Activated naive CD4-positive, alpha-beta T cell (primary cell): ENCODE results near the gene GDPD5.
A peak's percentile ranks its signal among the peaks of the same experiment; 100 is the strongest.

Experiments used
- DNase-seq, 4 experiments: peaks; one replicate each; lab custom pipeline; 2025; lab: John Stamatoyannopoulos, UW

GDPD5 gene, protein sequence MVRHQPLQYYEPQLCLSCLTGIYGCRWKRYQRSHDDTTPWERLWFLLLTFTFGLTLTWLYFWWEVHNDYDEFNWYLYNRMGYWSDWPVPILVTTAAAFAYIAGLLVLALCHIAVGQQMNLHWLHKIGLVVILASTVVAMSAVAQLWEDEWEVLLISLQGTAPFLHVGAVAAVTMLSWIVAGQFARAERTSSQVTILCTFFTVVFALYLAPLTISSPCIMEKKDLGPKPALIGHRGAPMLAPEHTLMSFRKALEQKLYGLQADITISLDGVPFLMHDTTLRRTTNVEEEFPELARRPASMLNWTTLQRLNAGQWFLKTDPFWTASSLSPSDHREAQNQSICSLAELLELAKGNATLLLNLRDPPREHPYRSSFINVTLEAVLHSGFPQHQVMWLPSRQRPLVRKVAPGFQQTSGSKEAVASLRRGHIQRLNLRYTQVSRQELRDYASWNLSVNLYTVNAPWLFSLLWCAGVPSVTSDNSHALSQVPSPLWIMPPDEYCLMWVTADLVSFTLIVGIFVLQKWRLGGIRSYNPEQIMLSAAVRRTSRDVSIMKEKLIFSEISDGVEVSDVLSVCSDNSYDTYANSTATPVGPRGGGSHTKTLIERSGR

DNA sequence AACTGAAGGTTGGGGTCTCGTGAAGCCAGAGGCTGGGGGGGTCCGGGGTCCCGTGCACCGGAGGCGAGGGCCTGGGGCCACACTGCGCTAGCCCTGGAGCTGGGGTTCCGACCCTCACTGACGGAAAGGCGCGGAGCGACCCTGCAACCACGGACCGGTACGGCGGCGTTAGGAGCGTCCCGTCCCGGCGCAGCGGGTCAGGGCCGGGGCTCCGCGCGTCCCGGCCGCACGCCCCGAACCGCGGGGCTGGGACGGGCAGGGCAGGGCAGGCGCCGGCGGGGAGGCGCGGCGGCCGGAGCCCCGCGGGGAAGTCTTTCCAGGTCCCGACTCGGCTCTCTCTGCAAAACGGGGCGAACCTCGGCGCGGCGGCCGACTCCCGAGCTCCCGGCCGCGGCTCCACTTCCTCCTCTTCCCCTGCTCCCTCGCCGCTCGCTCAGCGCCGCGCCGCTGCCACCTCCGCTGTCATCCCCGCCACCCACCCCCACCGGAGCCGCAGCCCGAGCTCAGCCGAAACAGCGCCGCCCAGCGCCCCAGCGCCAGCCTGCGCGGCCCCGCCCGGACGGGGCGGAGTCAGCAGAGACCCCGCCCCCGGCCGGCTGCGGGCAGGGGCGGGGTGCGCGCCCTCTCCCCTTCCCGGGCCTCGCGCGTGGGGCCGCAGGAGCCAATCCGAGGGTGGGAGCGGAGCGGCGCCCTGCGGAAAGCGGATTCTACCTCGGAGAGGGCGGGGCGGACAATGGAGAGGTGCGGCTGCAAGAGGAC is at the start of gene GDPD5:
TSS of gene GDPD5 (minus strand) at position 509 of the 759 bp plus-strand sequence. CDS start 48,206 bp downstream, outside the sequence.
- DNase-seq = peak; percentile 64 to 86 (median 68)

DNA sequence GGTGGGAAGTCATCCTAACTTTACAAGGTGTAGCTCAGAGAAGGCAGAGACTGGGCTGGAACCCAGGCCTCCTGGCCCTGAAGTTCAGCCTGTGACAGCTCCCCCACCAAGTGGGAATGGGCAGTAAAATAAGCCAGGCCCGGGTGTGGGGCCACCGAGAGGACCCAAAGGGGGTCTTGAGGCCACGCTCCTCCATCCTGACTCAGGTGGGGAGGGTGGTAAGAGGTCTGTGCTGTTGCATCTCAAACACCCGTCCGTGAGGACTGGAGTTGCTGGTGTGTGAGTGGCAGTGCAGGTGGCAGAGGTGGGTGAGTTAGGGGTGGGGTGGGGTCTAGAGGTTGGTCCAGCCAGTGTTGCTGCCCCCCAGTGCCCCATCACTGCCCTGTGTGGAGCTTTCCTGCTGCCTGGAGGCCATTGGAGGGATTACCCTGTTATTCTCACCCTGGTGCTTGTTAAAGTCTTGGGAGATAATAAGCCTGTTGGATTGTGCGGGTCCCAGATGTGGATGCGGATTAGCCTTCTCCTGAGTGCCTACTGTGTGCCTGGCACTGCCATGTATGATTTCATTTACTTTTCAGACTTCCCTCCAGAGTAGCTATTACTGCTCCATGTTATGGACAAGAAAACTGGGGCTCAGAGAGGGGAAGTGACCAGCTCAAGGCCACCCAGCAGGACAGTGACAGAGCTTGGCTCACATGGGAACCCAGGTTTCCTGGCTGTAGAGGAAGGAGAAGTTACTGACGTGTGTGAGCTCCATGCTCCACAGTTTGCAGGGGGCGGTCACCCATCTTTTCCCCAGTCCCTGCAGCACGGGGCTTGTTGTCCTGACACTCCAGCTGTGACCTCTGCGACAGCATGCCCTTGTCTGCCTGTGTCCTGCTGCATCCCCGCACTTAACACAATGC is 49.2 kb upstream of the GDPD5 start:
- no peak for DNase-seq

DNA sequence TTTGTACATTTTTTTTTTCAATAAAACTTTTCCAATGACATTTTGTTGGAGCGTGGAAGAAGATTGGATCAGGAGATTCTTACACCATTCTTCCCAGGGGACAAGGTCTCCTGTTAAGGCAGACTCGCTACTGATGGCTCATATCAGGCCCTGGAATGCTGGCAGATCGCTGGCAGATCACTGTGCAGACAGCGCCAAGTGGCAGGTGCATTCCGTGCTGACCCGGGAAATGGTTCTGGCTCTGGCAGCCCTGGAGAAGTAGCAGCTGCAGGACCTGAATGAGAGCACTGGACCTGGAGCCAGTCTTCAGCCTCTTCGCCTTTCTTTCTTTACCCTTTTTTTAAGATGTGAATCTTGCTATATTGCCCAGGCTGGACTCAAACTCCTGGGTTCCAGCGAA is 47.0 kb upstream of the GDPD5 start:
- DNase-seq = no peak

DNA sequence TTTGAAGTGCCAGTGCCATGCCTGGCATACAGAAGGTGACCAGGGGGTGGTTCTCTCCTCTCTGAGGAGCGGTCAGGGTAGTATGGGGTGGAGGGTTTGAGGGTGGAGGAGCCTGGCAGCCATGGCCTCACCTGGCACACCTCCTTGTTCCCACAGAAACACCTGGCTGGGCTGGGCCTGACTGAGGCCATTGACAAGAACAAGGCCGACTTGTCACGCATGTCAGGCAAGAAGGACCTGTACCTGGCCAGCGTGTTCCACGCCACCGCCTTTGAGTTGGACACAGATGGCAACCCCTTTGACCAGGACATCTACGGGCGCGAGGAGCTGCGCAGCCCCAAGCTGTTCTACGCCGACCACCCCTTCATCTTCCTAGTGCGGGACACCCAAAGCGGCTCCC is 45.9 kb upstream of the GDPD5 start:
- DNase-seq = no peak

DNA sequence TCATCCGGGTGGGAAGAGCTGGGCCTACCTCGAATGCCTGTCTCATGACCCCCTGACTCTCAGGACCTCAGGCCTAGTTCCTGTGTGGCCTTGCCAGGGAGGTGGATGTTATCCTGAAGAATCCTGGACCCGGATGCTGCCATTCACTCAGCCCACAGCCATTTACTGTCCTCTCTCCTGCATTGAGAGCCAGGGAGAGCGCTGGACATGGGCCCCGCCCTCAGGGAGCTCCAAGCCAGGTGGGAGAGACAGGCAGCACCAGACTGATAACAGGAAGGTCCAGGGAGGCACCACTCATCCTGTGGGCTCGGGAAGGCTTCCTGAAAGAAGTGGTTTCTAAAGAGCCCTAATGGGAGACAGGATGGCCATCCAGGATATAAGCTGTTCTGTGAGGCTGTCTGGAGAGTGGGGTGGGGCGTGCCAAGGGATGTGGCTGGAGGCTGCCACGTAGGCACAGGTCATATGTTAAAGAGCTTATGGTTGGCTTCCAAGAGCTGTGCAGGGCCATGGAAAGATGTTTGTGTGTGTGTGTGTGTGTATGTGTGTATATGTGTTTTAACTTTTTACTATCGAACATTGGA is 44.9 kb upstream of the GDPD5 start:
- DNase-seq = no peak

DNA sequence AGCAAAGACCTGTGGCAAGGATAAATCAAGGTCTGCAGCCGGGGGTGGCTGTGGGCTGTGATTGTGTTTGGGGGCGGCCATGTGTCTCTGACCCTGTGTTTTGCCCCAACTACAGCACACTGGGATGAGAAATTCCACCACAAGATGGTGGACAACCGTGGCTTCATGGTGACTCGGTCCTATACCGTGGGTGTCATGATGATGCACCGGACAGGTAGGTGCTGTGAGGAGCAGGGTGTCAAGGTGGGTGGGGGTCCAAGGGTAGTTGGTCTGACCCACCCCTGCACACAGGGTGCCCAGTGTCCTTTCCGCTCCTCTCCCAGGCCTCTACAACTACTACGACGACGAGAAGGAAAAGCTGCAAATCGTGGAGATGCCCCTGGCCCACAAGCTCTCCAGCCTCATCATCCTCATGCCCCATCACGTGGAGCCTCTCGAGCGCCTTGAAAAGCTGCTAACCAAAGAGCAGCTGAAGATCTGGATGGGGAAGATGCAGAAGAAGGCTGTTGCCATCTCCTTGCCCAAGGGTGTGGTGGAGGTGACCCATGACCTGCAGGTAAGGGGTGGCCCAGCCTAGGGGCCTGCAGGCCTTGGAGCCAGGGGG is 43.0 kb upstream of the GDPD5 start:
- DNase-seq = no peak

DNA sequence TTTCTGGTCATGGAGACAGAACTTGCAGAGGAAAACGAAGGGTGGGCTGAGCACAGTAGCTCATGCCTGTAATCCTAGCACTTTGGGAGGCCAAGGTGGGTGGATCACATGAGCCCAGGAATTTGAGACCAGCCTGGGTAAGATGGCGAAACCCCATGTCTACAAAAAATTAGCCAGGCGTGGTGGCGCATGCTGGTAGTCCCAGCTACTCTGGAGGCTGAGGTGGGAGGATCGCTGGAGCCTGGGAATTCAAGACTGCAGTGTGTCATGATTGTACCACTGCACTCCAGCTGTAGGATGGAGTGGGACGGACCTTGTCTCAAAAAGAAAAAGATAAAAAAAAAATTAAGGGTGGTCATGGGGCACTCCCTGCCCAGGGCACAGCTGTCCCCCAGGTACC is 42.2 kb upstream of the GDPD5 start:
- no peak for DNase-seq

DNA sequence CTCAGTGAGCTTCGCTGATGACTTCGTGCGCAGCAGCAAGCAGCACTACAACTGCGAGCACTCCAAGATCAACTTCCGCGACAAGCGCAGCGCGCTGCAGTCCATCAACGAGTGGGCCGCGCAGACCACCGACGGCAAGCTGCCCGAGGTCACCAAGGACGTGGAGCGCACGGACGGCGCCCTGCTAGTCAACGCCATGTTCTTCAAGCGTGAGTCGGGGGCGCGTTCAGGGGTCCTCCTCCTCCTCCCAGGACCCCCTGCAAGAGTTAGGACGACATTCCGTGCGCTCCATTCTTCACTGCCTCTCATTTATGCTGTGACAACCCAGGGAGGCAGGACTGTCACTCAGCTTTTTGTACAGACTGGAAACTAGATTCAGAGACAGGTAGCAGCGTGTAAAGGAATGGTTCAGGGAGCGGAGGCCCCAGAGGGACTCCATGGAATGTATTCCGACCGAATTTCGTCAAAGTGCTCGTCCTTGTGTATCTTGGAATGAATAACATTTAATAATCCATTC is 41.1 kb upstream of the GDPD5 start:
- DNase-seq = no peak

DNA sequence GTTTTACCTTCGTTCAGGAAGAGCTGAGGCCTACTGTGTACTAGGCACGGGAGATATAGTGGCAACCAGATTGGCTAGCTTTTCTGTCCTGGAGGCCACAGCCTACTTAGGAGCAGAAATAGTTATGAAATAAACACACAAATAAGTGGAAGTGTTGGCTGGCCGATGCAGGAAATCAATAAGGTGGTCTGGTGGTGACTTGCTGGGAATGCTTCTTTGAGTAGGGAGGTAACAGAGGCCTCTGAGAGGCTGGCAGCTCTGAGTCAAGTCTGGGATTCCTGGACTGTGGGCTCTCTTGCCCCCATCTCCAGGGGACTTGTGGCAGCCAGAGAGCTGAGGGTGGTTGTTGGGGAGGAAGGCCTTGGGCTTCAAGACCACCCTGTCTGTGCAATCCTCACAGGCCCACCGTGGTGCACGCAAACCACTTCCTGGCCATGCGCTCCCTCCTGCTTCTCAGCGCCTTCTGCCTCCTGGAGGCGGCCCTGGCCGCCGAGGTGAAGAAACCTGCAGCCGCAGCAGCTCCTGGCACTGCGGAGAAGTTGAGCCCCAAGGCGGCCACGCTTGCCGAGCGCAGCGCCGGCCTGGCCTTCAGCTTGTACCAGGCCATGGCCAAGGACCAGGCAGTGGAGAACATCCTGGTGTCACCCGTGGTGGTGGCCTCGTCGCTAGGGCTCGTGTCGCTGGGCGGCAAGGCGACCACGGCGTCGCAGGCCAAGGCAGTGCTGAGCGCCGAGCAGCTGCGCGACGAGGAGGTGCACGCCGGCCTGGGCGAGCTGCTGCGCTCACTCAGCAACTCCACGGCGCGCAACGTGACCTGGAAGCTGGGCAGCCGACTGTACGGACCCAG is 40.4 kb upstream of the GDPD5 start:
- no peak for DNase-seq

DNA sequence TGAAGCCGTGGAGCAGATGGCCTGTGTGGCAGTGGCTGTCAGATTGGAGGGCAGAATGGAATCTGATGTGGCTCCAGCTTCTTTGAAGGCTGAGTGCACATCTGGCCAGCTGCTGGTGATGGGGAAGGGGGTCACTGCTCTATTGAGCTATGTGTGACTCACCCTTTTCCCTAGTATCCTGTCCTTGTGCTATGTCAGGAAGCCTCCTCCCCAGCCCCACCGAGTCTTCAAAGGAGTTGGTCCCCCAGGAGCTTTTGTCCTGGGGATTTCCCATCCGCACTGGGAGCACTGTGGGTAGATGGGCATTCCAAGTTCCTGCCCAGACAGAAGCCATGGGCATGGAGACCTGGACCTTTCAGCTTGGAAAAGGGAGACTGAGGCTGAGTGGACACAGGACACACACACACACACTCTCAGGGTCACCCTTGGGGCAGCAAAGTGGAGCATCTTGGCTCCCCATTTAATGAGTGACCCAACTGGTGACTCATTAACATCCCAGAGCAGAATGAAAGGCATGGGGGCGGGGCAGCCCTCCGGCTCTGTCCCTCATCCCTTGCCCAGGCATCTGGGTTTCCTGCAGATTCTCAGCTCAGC is 39.6 kb upstream of the GDPD5 start:
- no peak for DNase-seq

DNA sequence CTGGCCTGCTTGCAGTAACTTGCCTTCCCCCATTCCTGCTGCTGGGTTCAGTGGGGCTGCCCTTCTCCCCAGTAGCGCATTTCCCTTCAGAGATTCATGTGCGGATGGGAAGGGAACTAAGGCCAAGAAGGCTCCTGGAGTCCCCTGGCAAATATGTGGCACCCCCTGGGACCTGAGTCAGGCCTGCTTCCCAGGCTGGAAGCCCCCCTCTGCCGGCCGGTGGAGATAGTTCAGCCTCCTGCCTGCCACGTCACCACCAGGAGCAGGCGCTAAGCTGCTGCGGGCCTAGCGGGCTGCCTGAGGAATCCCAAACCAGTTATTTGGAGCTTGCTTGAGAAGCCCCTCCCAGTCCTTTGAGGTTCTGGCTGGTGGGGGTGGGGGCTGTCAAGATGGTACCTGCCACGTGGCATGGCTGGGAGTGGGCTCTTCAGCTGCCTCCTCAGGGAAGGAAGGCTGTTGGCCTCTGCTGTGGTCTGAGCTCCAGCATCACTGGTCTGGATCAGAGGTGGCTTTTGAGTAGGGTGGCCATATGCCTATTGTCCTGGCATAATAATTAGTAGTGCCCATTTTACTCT is 38.3 kb upstream of the GDPD5 start:
- no peak for DNase-seq

DNA sequence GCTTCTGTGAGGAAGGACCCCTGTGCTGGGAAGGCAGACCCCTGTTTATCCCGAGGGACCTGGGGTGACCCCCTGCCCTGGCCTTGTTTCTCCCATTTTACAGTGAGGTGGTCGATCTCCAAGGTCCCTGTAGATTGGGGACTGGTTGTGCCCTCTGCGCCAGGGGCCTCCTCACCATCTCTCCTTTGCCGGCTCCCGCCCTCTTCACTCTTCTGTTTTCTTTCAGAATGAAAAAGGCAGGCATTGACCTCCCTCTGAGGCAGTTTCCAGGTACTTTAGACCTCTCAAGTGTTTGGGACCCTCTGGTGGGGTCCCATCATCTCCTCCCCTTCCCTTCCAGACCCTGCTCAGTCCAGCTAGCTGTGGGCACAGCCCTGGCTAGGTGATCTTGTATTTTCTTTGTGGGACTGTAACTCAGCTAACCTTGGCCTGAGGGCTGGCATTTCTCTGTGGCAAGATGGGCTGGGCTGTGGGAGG is 37.8 kb upstream of the GDPD5 start:
- no peak for DNase-seq

DNA sequence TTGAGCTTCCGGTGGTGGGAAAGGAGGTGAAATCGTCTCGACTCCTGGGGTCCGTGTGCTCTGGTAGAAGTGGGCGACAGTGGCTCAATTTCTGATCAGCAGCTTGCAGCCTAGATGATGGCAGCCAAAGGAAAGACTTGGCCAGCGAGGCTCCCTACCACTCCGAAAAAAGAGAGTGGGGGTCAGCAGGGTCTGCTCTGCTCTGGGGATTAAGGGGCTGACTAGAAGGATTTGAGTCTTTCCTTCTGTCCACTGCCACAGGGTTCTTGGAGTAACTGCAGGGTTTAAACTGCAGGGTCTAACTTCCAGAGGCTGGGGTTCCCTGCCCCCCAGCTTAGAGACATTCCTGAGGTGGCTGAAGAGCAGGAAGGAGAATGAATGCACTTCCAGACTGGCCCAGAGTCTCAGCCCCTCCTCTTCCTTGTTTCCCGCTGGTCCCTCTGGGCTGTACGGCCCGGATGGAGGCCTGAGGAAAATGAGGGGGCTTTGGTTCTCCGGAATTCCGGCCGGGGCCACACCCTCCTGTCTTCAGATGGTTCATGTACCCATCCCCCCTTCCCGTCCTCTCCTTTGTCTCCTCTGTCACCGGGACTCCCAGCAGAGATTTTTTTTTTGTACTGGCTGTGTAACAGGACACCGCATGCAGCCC is 37.2 kb upstream of the GDPD5 start:
- no peak for DNase-seq

DNA sequence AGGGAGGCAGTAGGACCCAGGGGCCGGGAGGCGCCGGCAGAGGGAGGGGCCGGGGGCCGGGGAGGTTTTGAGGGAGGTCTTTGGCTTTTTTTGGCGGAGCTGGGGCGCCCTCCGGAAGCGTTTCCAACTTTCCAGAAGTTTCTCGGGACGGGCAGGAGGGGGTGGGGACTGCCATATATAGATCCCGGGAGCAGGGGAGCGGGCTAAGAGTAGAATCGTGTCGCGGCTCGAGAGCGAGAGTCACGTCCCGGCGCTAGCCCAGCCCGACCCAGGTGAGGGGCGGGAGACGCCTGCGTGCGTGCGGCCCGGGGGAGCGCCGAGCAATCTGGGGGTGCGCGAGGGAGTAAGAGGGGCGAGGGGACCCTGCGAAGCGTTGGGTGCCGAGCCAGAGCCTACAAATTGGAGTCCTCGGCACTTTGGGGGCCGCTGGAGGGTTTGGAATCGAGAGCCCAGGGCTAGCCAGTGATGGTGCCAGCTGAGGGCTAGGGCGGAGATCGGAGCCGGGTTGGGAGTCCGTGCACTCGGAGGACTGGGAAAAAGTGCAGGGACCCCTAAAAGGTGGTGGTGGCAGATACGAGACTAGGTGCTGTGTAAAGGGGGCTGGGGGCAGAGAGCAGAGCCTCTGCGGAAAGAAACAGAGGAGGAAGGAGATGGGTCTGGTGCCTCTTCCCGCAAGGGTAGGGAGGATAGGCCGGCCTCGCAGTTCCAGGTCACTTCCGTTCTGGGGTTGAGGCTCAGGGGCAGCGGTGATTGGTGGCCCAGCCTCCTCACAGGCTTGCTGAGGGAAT is 36.5 kb upstream of the GDPD5 start, which contains the start of gene SERPINH1:
TSS of gene SERPINH1 (plus strand) at position 206 of the 788 bp plus-strand sequence. CDS start 4,097 bp downstream, outside the sequence.
- peak in 2 of 4 experiments; percentile 31 to 46 for DNase-seq

DNA sequence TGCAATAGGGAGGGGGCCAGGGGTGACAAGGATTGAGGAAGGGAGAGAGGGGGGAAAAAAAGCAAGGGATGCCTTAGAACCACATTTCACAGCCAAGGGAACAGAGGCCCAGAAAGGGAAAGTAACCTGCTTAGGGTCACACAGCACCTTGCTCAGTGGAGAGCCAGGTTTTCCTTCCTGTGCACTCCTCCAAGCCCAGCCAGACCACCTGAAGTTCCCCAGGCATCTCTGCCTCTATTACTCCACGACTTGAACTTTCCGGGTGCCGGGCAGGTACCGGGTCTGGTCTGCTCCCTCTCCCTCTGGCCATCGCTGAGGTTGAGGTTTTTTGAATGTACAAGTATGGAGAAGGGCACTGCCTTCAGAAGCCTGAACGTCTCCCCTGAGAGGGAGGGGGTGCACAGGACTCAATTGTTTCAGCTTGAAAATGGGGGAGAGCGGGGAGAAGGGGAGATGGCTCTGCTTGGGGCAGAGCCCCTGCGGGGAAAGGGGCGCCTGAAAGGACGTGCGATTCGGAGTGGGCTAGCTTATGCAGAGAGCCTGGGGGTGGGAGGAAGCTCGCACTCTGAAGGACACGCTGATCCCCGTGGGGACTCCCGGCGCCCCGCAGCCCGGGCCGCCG is 35.8 kb upstream of the GDPD5 start:
- no peak for DNase-seq

DNA sequence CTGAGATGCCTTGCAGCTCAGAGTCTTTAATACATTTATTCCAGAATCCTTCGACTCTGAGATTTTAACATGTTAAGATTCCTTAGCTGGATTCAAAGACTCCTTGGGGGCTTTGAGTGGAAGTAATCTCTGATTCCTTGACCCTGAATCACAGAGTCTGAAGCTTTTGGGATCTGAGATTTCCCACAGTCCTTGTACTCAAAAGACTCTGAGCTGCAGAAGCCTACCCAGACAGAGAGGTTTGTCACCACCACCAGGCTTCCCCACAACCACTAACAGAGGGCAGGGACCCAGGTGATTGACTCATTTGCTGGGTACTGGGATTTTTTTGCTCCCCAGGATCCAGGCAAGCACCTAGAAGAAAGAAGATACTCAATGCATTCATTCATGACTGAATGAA is 34.9 kb upstream of the GDPD5 start:
- no peak for DNase-seq
